RCC 7860 (cell line): ENCODE measurements around the gene RTL10.

Experiments used
- DNase-seq: peaks from one replicate; pipeline ENCODE4 v3.0.0-alpha.2; 2015; ENCODE audit warnings: low spot score
- FAIRE-seq: peaks from 2 replicates; lab custom pipeline; 2012; peaks lifted over from hg19 to GRCh38; lab: Jason Lieb, UNC

RTL10 gene

GRCh38 chr22:19812910-19813309, 41.8 kb downstream of the RTL10 start:
- FAIRE-seq: no peak
- DNase-seq: no peak

GRCh38 chr22:19811811-19812771, 42.6 kb downstream of the RTL10 start:
- DNase-seq (no peak), FAIRE-seq (no peak)

GRCh38 chr22:19811211-19811621, 43.5 kb downstream of the RTL10 start:
- no peak for DNase-seq
- no peak for FAIRE-seq

- FAIRE-seq (no peak), DNase-seq (no peak)
These were observed 44.1 kb downstream of the RTL10 start for GRCh38 chr22:19810381-19811201.

- DNase-seq: no peak
- FAIRE-seq: no peak
These were observed 44.9 kb downstream of the RTL10 start for GRCh38 chr22:19809741-19810140.

GRCh38 chr22:19808873-19809478, 45.7 kb downstream of the RTL10 start:
- DNase-seq (no peak), FAIRE-seq (no peak)

- DNase-seq (no peak), FAIRE-seq (no peak)
These were observed 46.5 kb downstream of the RTL10 start for GRCh38 chr22:19807914-19808872.

GRCh38 chr22:19807161-19807913, 47.3 kb downstream of the RTL10 start:
- FAIRE-seq (no peak), DNase-seq (no peak)

- DNase-seq: no peak
- FAIRE-seq: no peak
These were observed 48.2 kb downstream of the RTL10 start for GRCh38 chr22:19806213-19807160.

GRCh38 chr22:19805821-19806212, 48.9 kb downstream of the RTL10 start:
- DNase-seq (no peak), FAIRE-seq (no peak)
